ENCODE measurements around the gene PRKG1.
"Not testable (repeated sequence)": the region's sequence is repeated elsewhere in the genome, so short reads cannot be mapped to it uniquely, and the experiment has no call there.

Gene PRKG1

DNA sequence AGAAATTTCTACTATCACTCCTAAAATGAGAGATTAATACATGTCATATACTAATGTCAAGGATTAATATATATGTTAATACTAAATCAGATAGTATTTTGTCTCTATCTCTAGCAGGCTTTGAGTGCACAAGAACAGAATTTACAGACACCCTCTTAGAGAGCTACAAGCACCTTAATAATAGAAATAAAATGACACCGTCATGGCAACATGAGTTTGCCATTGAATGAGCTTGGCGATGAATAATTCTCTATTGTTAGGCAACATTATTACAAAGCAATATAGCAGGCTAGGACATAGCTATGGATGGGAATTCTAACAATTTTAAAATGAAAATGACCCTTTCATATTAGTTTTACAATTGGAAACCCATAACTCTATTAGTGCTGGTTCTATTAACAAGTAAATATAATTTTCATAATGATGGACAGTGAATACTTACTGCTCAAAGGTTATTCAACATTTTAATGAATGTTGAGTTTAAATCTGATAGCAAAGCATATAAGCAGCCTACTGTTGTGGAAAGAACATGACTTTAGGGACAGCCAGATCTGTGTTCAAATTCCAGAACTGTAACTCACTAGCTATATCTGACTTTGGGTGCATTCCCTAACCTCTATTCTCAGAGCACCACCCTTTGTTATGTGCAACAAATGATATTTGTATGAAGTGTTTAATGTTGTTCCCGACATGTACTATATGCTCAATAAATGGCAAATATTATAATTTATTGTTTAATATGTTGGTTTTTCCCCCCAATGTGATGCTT, 1055.3 kb downstream of the PRKG1 start:
- no peak for DNase-seq (ENCODE audit: low read depth)

GRCh38 chr10:52135101-52135500, 1060.8 kb downstream of the PRKG1 start:
- DNase-seq (ENCODE audit: low read depth) = no peak

DNA sequence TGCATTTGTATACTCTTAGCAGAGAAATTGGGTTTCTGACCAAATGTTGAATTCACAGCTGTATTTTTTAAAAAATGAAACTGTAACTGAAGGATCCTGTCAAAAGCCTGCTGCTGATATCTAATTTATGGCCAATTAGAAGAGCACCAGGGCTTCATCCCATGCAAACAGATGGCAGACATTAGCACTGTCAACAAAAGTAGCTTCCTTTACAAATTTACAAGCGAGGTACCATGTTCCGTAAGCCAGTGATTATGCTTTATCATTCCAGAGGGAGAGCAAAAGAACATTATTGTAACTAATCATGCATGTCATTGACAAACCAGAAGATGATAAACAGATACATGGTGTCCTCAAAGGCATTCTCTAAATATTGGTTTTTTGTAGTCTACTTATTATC, 1062.6 kb downstream of the PRKG1 start:
- no peak for DNase-seq (ENCODE audit: low read depth)

DNA sequence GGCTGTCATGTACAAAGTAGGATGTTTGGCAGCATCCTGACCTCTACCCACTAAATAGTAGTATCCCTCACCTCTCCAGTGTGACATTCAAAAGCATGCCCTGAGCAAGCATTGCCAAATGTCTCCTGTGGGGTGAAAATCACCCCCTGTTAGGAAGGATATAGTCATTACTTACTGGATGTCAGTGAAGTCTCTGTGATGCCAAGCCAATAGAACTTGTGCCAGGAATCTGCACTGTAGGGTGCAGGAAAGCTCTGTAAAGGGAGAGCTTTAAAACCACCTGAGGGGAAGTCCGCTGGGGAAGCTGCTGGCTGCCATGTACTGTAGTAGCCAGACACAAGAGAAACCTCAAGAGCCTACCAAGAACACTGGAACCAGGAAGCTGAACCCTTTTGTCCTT, 1069.1 kb downstream of the PRKG1 start:
- DNase-seq (ENCODE audit: low read depth) = no peak

DNA sequence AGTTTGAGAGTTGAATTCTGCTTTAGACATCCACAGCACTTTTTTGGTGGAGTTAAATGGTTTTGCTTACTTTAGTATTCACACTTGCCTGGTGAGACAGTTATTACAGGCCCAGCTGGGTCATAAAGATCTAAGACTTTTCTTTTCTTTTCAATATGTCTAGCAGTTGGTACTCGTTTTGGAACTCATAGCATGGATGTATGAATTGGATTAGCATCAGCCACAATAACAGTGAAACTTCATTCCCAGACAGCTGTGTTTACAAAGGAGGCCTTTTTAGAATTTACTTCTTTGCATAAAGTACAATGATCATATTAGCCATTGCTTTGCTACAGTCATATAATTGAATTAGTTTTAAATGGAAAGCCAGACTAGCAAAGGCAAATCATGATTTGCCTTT, 1071.3 kb downstream of the PRKG1 start:
- DNase-seq (ENCODE audit: low read depth) = no peak

- DNase-seq (ENCODE audit: low read depth) = peak; percentile 8
Observed at GRCh38 chr10:52146766-52147165, 1072.5 kb downstream of the PRKG1 start.

DNA sequence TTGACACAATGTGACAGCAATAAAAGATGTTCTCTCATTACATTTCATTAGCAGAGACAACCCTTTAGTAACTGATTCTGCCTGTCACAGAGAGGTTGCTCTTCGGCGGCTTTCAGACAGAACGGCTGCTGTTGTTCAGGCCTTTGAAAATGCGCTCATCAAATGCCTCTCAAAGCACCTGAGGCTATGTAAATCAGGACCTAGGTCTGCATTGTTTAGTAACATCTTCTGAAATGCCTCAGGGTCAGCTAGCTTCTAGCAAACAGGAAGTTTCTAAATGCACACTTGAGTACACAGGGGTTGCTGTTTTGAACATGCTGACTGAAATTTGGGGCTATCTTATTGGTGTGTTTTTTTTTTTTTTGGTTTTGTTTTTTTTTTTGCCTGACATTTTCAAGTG, 1096.5 kb downstream of the PRKG1 start:
- no peak for DNase-seq (ENCODE audit: low read depth)

- no peak for DNase-seq (ENCODE audit: low read depth)
Observed at GRCh38 chr10:52172581-52172980, 1098.3 kb downstream of the PRKG1 start.

- no peak for DNase-seq (ENCODE audit: low read depth)
Observed at GRCh38 chr10:52185256-52185655, 1111.0 kb downstream of the PRKG1 start.

GRCh38 chr10:52187521-52188258, 1113.4 kb downstream of the PRKG1 start:
- peak; percentile 27 for DNase-seq (ENCODE audit: low read depth)

GRCh38 chr10:52191049-52191448, 1116.8 kb downstream of the PRKG1 start:
- no peak for DNase-seq (ENCODE audit: low read depth)

- no peak for DNase-seq (ENCODE audit: low read depth)
Observed at GRCh38 chr10:52194191-52194590, 1119.9 kb downstream of the PRKG1 start.

- DNase-seq (ENCODE audit: low read depth) = no peak
Observed at GRCh38 chr10:52194716-52195115, 1120.4 kb downstream of the PRKG1 start.

- no peak for DNase-seq (ENCODE audit: low read depth)
Observed at GRCh38 chr10:52197098-52197497, 1122.8 kb downstream of the PRKG1 start.

GRCh38 chr10:52198540-52198939, 1124.3 kb downstream of the PRKG1 start:
- no peak for DNase-seq (ENCODE audit: low read depth)

- not testable (repeated sequence) for DNase-seq (ENCODE audit: low read depth)
Observed at GRCh38 chr10:52204906-52205305, 1130.6 kb downstream of the PRKG1 start.

DNA sequence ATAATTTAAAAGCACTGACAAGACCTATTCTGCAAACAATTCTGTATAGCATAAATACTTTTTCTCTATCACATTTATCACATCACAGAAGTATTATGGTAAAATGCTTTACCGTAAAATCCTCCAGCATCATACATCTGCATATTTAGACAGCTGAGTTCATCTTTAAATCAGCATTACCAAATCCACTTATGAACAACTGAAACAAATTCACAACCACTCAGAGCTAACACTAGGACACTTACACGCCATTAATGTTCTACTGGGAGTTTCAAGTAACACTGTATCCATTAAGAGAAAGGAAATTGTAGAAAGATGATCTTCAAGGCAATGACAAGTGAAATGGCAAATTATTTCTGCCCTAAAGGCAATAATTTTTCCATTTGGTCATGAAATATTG, 1134.1 kb downstream of the PRKG1 start:
- DNase-seq (ENCODE audit: low read depth) = no peak

- no peak for DNase-seq (ENCODE audit: low read depth)
Observed at GRCh38 chr10:52210161-52210560, 1135.9 kb downstream of the PRKG1 start.

DNA sequence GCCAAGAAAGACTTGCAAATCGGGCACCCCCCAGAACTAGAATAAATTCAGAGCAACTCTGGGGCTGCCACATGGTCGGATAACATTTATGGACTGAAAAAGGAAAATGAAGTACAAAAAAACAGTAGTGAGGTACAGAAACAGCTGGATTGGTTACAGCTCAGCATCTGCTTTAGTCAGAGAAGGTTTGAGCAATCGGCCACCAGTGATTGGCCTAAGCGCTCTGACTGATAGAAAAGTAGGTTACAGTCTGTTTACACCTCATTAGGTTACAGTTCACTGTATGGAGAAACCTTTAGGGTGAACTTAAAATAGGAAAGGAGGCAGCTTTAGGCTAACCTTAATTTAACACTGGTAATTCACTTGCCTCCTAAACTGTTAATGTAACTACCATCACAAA, 1137.8 kb downstream of the PRKG1 start:
- DNase-seq (ENCODE audit: low read depth) = no peak

- DNase-seq (ENCODE audit: low read depth) = no peak
Observed at GRCh38 chr10:52212802-52213201, 1138.5 kb downstream of the PRKG1 start.

- peak; percentile 16 for DNase-seq (ENCODE audit: low read depth)
Observed at GRCh38 chr10:52213321-52213752, 1139.0 kb downstream of the PRKG1 start.

DNA sequence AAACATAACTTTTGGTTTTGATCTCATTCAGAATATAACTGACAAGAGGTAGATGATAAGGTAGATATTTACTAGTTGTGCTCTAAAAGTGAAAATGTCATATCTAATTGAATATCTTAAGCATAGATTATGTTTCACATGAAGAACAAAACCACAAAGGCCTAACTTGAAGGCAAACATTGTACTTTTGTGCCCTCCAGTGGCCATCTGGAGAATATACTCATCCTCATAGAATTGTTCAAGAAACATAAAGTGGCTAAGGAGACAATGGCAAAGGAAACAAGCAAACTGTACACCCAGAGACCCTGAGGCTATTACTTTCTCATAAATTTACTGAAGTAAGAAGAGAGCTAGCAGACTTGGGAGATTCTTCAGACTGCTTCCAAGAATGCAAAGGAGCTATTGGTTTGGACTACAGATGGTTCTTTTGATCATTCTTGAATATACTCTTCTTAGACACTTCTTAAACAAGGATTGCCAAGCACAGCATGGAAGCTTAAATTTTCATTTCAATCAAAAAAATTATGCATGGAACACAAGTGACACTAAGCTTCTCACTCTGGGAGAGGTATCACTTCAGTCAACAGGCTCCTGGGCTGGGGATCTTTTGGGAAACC, 1141.6 kb downstream of the PRKG1 start:
- DNase-seq (ENCODE audit: low read depth) = peak; percentile 21

- DNase-seq (ENCODE audit: low read depth) = peak; percentile 33
Observed at GRCh38 chr10:52216852-52217251, 1142.6 kb downstream of the PRKG1 start.
